GM23248 (cell line): ENCODE results near the gene ZCCHC4. TPM values are rescaled to one million over a fixed set of nuclear protein-coding genes. Genes with fewer than 3 reads are reported as not detected.

Experiments used
- DNase-seq: peaks from one replicate; pipeline ENCODE4 v3.0.0-alpha.2; 2015
- H2AFZ ChIP-seq: fragments of 200-600 bp; sonication (generic); 2 replicates; pipeline ENCODE4 v1.6.1; 2016; ENCODE audit warnings: antibody characterized with exemption
- H3F3A ChIP-seq: fragments of 200-600 bp; sonication (generic); 2 replicates; pipeline ENCODE4 v1.6.1; 2016; ENCODE audit warnings: mild to moderate bottlenecking, antibody characterized with exemption, mixed run types; ENCODE audit not compliant: insufficient read depth
- H3K27ac ChIP-seq: fragments of 200-600 bp; sonication (generic); 2 replicates; pipeline ENCODE4 v1.5.1; 2016; ENCODE audit warnings: mild to moderate bottlenecking
- H3K27me3 ChIP-seq: fragments of 200-600 bp; sonication (generic); replicated peaks from 2 replicates; pipeline ENCODE4 v1.6.1; 2016; ENCODE audit warnings: mild to moderate bottlenecking; ENCODE audit not compliant: insufficient read depth
- H3K36me3 ChIP-seq: fragments of 200-600 bp; sonication (generic); 2 replicates; pipeline ENCODE4 v1.6.1; 2016; ENCODE audit warnings: low read depth, mild to moderate bottlenecking
- H3K4me1 ChIP-seq: fragments of 200-600 bp; sonication (generic); 2 replicates; pipeline ENCODE4 v1.6.1; 2016; ENCODE audit warnings: mild to moderate bottlenecking; ENCODE audit not compliant: insufficient read depth
- H3K4me2 ChIP-seq: fragments of 200-600 bp; sonication (generic); one replicate; pipeline ENCODE4 v1.6.1; 2016; ENCODE audit warnings: mild to moderate bottlenecking; ENCODE audit not compliant: unreplicated experiment
- H3K4me3 ChIP-seq: fragments of 200-600 bp; sonication (generic); 2 replicates; pipeline ENCODE4 v1.5.1; 2016; ENCODE audit warnings: mild to moderate bottlenecking
- H3K79me2 ChIP-seq: fragments of 200-600 bp; sonication (generic); 2 replicates; pipeline ENCODE4 v1.6.1; 2016; ENCODE audit warnings: mild to moderate bottlenecking; ENCODE audit not compliant: insufficient read depth
- H3K9ac ChIP-seq: fragments of 200-600 bp; sonication (generic); 2 replicates; pipeline ENCODE4 v1.6.1; 2016; ENCODE audit warnings: mild to moderate bottlenecking
- H3K9me2 ChIP-seq: fragments of 200-600 bp; sonication (generic); 2 replicates; pipeline ENCODE4 v1.6.1; 2016; ENCODE audit warnings: mixed run types, mild to moderate bottlenecking, moderate library complexity; ENCODE audit not compliant: insufficient read depth
- H3K9me3 ChIP-seq: fragments of 200-600 bp; sonication (generic); one replicate; pipeline ENCODE4 v1.6.1; 2017; ENCODE audit warnings: low read depth
- H4K20me1 ChIP-seq: fragments of 200-600 bp; sonication (generic); 2 replicates; pipeline ENCODE4 v1.6.0; 2016; ENCODE audit not compliant: insufficient read depth
- EZH2 ChIP-seq: fragments of 200-600 bp; sonication (generic); IDR thresholded peaks from 2 replicates; pipeline ENCODE4 v1.6.1; 2018; ENCODE audit warnings: antibody characterized with exemption, mild to moderate bottlenecking; ENCODE audit not compliant: insufficient read depth, poor library complexity, severe bottlenecking
- EZH2phosphoT487 ChIP-seq: fragments of 200-600 bp; sonication (generic); IDR thresholded peaks from 2 replicates; pipeline ENCODE4 v1.6.1; 2018; ENCODE audit warnings: antibody characterized with exemption, moderate library complexity, mild to moderate bottlenecking, low read depth; ENCODE audit not compliant: insufficient read depth
- WGBS, 2 experiments: methylation state at CpG; one replicate each; pipeline ENCODE4 v1.1.6; 2015 to 2017; ENCODE audit warnings: low lambda C conversion rate in 2 of 2, low coverage in 1 of 2; ENCODE audit errors: missing lambda C conversion rate in 2 of 2; 5-methylcytosine and 5-hydroxymethylcytosine counted together
- in situ Hi-C: fragments of 300-500 bp; cut with MboI; formaldehyde crosslinking; loops from 2 replicates; pipeline ENCODE4 v1.15.0; 2020
- polyA plus RNA-seq: library from polyadenylated mRNA; unstranded; fragments of >200 nt; fragmentation: Nextera tagmentation; extraction: Ambion mirVana; gene quantifications from 2 replicates; pipeline ENCODE4 v1.2.1, GENCODE V29; 2016
- total RNA-seq: library from RNA; depleted of rRNA; stranded (reverse); fragments of >200 nt; shearing (Covaris generic); gene quantifications from 2 replicates; pipeline ENCODE4 v1.2.3, GENCODE V29; 2014

Gene ZCCHC4
- total and polyA plus RNA-seq, 2 experiments from 2014 or later, result 9.5 to 13.2 TPM

GRCh38 chr4:25284466-25284865, 28.1 kb upstream of the ZCCHC4 start:
- DNase-seq, result no peak
- TF ChIP-seq EZH2 (no peak), EZH2phosphoT487 (no peak)
- no peak overlapping the region for H3K9ac ChIP-seq

GRCh38 chr4:25290490-25291067, 22.0 kb upstream of the ZCCHC4 start:
- WGBS, 2 experiments, result 70 to 71% methylated on average over 11 of the region's 11 CpGs

More at GRCh38 chr4:25284466-25284865, 28.1 kb upstream of the ZCCHC4 start:
- 96 to 97% methylated on average over 3 of the region's 3 CpGs for WGBS, 2 experiments
- H4K20me1 ChIP-seq, result no peaks in the 10 kb centered on the region
- no peak overlapping the region for H3K4me3 ChIP-seq
- no peaks in the 10 kb centered on the region for H3F3A ChIP-seq
- H3K79me2 ChIP-seq, result no peaks in the 10 kb centered on the region
- no peaks in the 10 kb centered on the region for H3K27me3 ChIP-seq
- H2AFZ ChIP-seq, result no peak overlapping the region
- H3K27ac ChIP-seq, result no peak overlapping the region
- no peaks in the 10 kb centered on the region for H3K9me3 ChIP-seq
- in situ Hi-C loops, result no loop called here
- H3K9me2 ChIP-seq, result no peaks in the 10 kb centered on the region
- H3K36me3 ChIP-seq, result 0 out of 2 replicates have a peak, but pooled peaks cover 3% of the 10 kb centered on the region
- no peak overlapping the region for H3K4me2 ChIP-seq
- H3K4me1 ChIP-seq, result no peaks in the 10 kb centered on the region

GRCh38 chr4:25291158-25291733, 21.3 kb upstream of the ZCCHC4 start:
- H3K27me3 ChIP-seq, result no peaks in the 10 kb centered on the region
- no peak overlapping the region for H2AFZ ChIP-seq
- H3K9me3 ChIP-seq, result no peaks in the 10 kb centered on the region
- H3K27ac ChIP-seq, result no peak overlapping the region
- no peak overlapping the region for H3K4me2 ChIP-seq
- TF ChIP-seq EZH2, result no peak
- no peak for TF ChIP-seq EZH2phosphoT487
- H3F3A ChIP-seq, result no peaks in the 10 kb centered on the region
- no peaks in the 10 kb centered on the region for H3K4me1 ChIP-seq
- no peak for DNase-seq
- H3K4me3 ChIP-seq, result no peak overlapping the region
- in situ Hi-C loops, result no loop called here
- no peaks in the 10 kb centered on the region for H3K36me3 ChIP-seq
- 89 to 93% methylated on average over 12 of the region's 12 CpGs for WGBS, 2 experiments
- no peak overlapping the region for H3K9ac ChIP-seq
- H3K9me2 ChIP-seq, result no peaks in the 10 kb centered on the region
- H3K79me2 ChIP-seq, result no peaks in the 10 kb centered on the region
- no peaks in the 10 kb centered on the region for H4K20me1 ChIP-seq

More at GRCh38 chr4:25290490-25291067, 22.0 kb upstream of the ZCCHC4 start:
- no peak for DNase-seq
- Histone ChIP-seq H3K36me3 (no peaks in the 10 kb centered on the region), H3K79me2 (no peaks in the 10 kb centered on the region), H2AFZ (no peak overlapping the region), H3F3A (no peaks in the 10 kb centered on the region), H3K9ac (no peak overlapping the region), H3K9me3 (no peaks in the 10 kb centered on the region), H3K4me2 (no peak overlapping the region), H4K20me1 (no peaks in the 10 kb centered on the region), H3K27ac (no peak overlapping the region), H3K9me2 (no peaks in the 10 kb centered on the region), H3K27me3 (no peaks in the 10 kb centered on the region), H3K4me1 (no peaks in the 10 kb centered on the region), H3K4me3 (no peak overlapping the region)
- no peak for TF ChIP-seq EZH2
- TF ChIP-seq EZH2phosphoT487, result no peak
- in situ Hi-C loops, result no loop called here

DNA sequence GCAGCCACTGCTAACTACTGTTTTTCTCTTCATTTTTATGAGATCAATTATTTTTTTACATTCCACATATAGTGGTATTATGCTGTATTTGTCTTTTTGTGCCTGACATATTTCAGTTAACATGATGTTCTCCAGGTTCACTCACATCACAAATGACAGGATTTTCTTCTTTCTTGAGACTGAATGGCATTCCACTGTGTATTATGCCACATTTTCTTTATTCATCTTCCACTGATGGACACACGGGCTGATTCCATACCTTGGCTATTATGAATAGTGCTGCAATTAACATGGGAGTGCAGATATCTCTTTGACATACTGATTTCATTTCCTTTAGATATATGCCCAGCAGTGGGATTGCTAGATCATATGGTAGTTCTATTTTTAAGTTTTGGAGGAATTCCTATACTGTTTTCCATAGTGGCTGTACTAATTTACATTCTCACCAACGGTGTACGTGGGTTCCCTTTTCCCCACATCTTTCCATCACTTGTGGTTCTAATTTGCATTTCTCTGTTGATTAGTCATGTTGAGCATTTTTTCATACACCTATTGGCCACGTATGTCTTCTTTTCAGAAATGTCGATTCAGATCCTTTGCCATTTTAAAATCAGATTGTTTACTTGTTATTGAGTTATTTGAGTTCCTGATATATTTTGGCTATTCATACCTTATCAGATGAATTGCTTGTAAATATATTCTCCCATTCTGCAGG, 14.9 kb upstream of the ZCCHC4 start:
- no peaks in the 10 kb centered on the region for H3F3A ChIP-seq
- TF ChIP-seq EZH2 (no peak), EZH2phosphoT487 (no peak)
- H3K79me2 ChIP-seq, result no peaks in the 10 kb centered on the region
- H3K9me2 ChIP-seq, result no peaks in the 10 kb centered on the region
- H3K9ac ChIP-seq, result no peak overlapping the region
- H3K4me3 ChIP-seq, result no peak overlapping the region
- H3K9me3 ChIP-seq, result no peaks in the 10 kb centered on the region
- H3K4me1 ChIP-seq, result no peaks in the 10 kb centered on the region
- H3K36me3 ChIP-seq, result no peaks in the 10 kb centered on the region
- WGBS, 2 experiments, result 60 to 65% methylated on average over 5 of the region's 5 CpGs
- in situ Hi-C loops, result no loop called here
- no peak overlapping the region for H2AFZ ChIP-seq
- H3K4me2 ChIP-seq, result no peak overlapping the region
- H3K27me3 ChIP-seq, result no peaks in the 10 kb centered on the region
- DNase-seq, result no peak
- H3K27ac ChIP-seq, result no peak overlapping the region
- H4K20me1 ChIP-seq, result no peaks in the 10 kb centered on the region
